ENCODE measurements around the gene IRF5. TPM values are rescaled to one million over a fixed set of nuclear protein-coding genes. Genes with fewer than 3 reads are reported as not detected.

IRF5 gene
- polyA plus RNA-seq, 1 donor (not counting 4 experiments of a cell fraction or from before 2014, with no cell fraction given), result 0.88 TPM

DNA sequence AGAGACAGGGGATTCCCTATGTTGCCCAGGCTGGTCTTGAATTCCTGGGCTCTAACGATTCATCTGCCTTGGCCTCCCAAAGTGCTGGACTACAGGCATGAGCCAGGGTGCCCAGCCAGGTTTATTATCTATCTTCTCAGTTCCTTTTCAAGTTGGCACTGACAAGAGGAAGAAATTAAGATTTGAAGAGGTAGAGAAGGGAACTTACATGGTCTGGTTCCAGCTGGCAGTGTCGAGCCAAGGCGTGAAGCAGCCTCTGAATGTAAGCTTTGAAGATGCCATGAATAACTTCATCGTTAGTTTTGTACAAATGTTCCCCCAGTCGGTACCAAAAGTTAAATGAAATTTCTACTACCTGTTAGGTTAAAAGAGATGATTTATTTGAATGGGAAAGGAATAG lies 59.5 kb downstream of the IRF5 start:
- Histone ChIP-seq H3K4me3 (ENCODE audit: control insufficient read depth in 2 of 3, extremely low read depth in 1 of 3, insufficient read depth in 2 of 3, low read depth in 1 of 3, low read length in 3 of 3) (no peak overlapping the region), H3K79me2 (ENCODE audit: control insufficient read depth, insufficient read depth, low read length) (no peaks in the 10 kb centered on the region), H3K36me3 (ENCODE audit: control insufficient read depth in 2 of 2, extremely low read depth in 1 of 2, insufficient read depth in 2 of 2, low read length in 2 of 2) (peaks cover 9 to 12% of the 10 kb centered on the region in 2 experiments), H3K9me1 (ENCODE audit: control insufficient read depth, extremely low read depth, insufficient read depth, low read length) (no peaks in the 10 kb centered on the region), H2AFZ (ENCODE audit: control insufficient read depth, low read length) (no peak overlapping the region), H3K4me2 (ENCODE audit: control insufficient read depth, extremely low read depth, insufficient read depth, low read depth, low read length) (no peak overlapping the region), H3K4me1 (ENCODE audit: control insufficient read depth, extremely low read depth, insufficient read depth, low read length) (no peaks in the 10 kb centered on the region), H3K9ac (ENCODE audit: control insufficient read depth, extremely low read depth, insufficient read depth, low read length) (no peak overlapping the region), H4K20me1 (ENCODE audit: control insufficient read depth, extremely low read depth, insufficient read depth, low read length) (no peaks in the 10 kb centered on the region), H3K27me3 (ENCODE audit: control insufficient read depth, extremely low read depth, insufficient read depth, low read length) (no peaks in the 10 kb centered on the region), H3K27ac (ENCODE audit: control insufficient read depth, insufficient read depth, low read length) (no peak overlapping the region), H3K9me3 (ENCODE audit: control insufficient read depth, low read depth, low read length) (no peaks in the 10 kb centered on the region)
- DNase-seq (ENCODE audit: low read depth, low spot score), result no peak
- no peak for FAIRE-seq
- dilution Hi-C loops (cut with MboI; ENCODE audit: extremely low pct_ligation_motif_present, low sequenced_read_pairs), result no loop called here
- TF ChIP-seq EZH2 (IDR thresholded peaks at IDR 0.05; ENCODE audit: low read length), result no peak
- TF ChIP-seq, protein P1, sequence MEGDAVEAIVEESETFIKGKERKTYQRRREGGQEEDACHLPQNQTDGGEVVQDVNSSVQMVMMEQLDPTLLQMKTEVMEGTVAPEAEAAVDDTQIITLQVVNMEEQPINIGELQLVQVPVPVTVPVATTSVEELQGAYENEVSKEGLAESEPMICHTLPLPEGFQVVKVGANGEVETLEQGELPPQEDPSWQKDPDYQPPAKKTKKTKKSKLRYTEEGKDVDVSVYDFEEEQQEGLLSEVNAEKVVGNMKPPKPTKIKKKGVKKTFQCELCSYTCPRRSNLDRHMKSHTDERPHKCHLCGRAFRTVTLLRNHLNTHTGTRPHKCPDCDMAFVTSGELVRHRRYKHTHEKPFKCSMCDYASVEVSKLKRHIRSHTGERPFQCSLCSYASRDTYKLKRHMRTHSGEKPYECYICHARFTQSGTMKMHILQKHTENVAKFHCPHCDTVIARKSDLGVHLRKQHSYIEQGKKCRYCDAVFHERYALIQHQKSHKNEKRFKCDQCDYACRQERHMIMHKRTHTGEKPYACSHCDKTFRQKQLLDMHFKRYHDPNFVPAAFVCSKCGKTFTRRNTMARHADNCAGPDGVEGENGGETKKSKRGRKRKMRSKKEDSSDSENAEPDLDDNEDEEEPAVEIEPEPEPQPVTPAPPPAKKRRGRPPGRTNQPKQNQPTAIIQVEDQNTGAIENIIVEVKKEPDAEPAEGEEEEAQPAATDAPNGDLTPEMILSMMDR (optimal IDR thresholded peaks at IDR 0.05 in 1 of 3, IDR thresholded peaks at IDR 0.05 in 1 of 3, conservative IDR thresholded peaks at IDR 0.05 in 1 of 3; ENCODE audit: extremely low read depth in 1 of 3, insufficient read depth in 2 of 3, low read length in 3 of 3), result no peak

Small RNAs within 50 kb of the gene (small RNA-seq; reads per million reads assigned to genes)
- 0 reads per million in 3 experiments for gene RN7SL306P (ENCODE audit: insufficient read length in 3 of 3, low read depth in 3 of 3, low replicate concordance in 1 of 3)

Other genes starting within 250 kb of the IRF5 start
- 96.0 to 188 TPM (median 155 TPM) in 3 replicates for gene CALU, start 198.6 kb upstream of the IRF5 start, polyA plus RNA-seq
- not detected in 3 replicates for gene OPN1SW, start 162.1 kb upstream of the IRF5 start, polyA plus RNA-seq
- gene CCDC136, start 146.0 kb upstream of the IRF5 start, polyA plus RNA-seq, result 0.84 to 1.6 TPM (median 1.5 TPM) in 3 replicates
- 0.03 to 0.15 TPM (median 0.06 TPM) in 3 replicates for gene FLNC, start 107.5 kb upstream of the IRF5 start, polyA plus RNA-seq
- 263 to 429 TPM (median 268 TPM) in 3 replicates for gene ATP6V1F, start 75.1 kb upstream of the IRF5 start, polyA plus RNA-seq
- 0.03 to 0.17 TPM in 2 of 3 replicates, not detected in the other for gene KCP, start 27.2 kb upstream of the IRF5 start, polyA plus RNA-seq
- gene TNPO3, start 117.2 kb downstream of the IRF5 start, polyA plus RNA-seq, result 28.8 to 45.3 TPM (median 35.1 TPM) in 3 replicates
- gene TSPAN33, start 206.8 kb downstream of the IRF5 start, polyA plus RNA-seq, result 0.71 to 1.1 TPM (median 0.93 TPM) in 3 replicates